Spleen (tissue), 11 donors: ENCODE measurements around the gene KRTCAP2. TPM values are rescaled to one million over a fixed set of nuclear protein-coding genes. Genes with fewer than 3 reads are reported as not detected.

Source experiments
- DNase-seq: peaks from one replicate; pipeline ENCODE4 v3.0.0-alpha.2; 2020
- H3K27ac ChIP-seq, 8 donors: fragments of 200-600 bp; sonication (generic) in 7 of 8; 1 replicate in 4 of 8; 2 replicates in 4 of 8; pipeline versions ENCODE4 v1.5.0 to v1.8.0; 2016 to 2021; ENCODE audit warnings: inconsistent platforms in 4 of 8, mild to moderate bottlenecking in 4 of 8, moderate library complexity in 1 of 8
- H3K27me3 ChIP-seq, 7 donors: fragments of 200-600 bp; sonication (generic) in 6 of 7; replicated peaks in 1 of 7; 1 replicate in 4 of 7; 2 replicates in 3 of 7; pipeline versions ENCODE4 v1.5.0 to v1.8.0; 2016 to 2021; ENCODE audit warnings: inconsistent platforms in 3 of 7, mild to moderate bottlenecking in 1 of 7
- H3K36me3 ChIP-seq, 6 donors: fragments of 200-600 bp; sonication (generic) in 5 of 6; 1 replicate in 4 of 6; 2 replicates in 2 of 6; pipeline versions ENCODE4 v1.5.0 to v1.8.0; 2016 to 2021; ENCODE audit warnings: inconsistent platforms in 2 of 6
- H3K4me1 ChIP-seq, 6 donors: fragments of 200-600 bp; sonication (generic) in 5 of 6; 1 replicate in 3 of 6; 2 replicates in 3 of 6; pipeline versions ENCODE4 v1.5.0 to v1.8.0; 2016 to 2021; ENCODE audit warnings: inconsistent platforms in 3 of 6
- H3K4me3 ChIP-seq, 8 donors: fragments of 200-600 bp; sonication (generic) in 7 of 8; 1 replicate in 4 of 8; 2 replicates in 4 of 8; pipeline versions ENCODE4 v1.5.0 to v1.8.0; 2016 to 2021; ENCODE audit warnings: inconsistent platforms in 4 of 8, mild to moderate bottlenecking in 4 of 8, moderate library complexity in 2 of 8
- H3K9me3 ChIP-seq, 8 donors: fragments of 200-600 bp; sonication (generic) in 7 of 8; 1 replicate in 4 of 8; 2 replicates in 4 of 8; pipeline versions ENCODE4 v1.5.0 to v1.8.0; 2016 to 2021; ENCODE audit warnings: inconsistent platforms in 4 of 8
- POLR2A ChIP-seq, 3 donors: fragments of 450-650 bp; IDR thresholded peaks; one replicate each; pipeline ENCODE4 v1.5.1; 2017; ENCODE audit warnings: antibody characterized with exemption in 3 of 3, mild to moderate bottlenecking in 1 of 3
- POLR2AphosphoS5 ChIP-seq, 3 donors: sonication (generic); formaldehyde crosslinking; IDR thresholded peaks; one replicate each; pipeline ENCODE4 v1.5.1; 2017; ENCODE audit warnings: antibody characterized with exemption in 3 of 3
- WGBS, 5 donors: extraction: QIAGEN DNeasy Blood & Tissue Kit in 3 of 5; methylation state at CpG; one replicate each; pipeline versions ENCODE4 v1.1.5 to v1.1.7; 2013 to 2018; 5-methylcytosine and 5-hydroxymethylcytosine counted together
- intact Hi-C: fragments of 100-400 bp; cut with DNase I; formaldehyde crosslinking; loops from one replicate; pipeline ENCODE4 v1.15.0; 2023; ENCODE audit warnings: low total_unique reads
- polyA plus RNA-seq, 3 donors: library from polyadenylated mRNA; stranded (reverse); fragments of 200-250 nt; gene quantifications; one replicate each; pipeline ENCODE4 v1.2.1, GENCODE V29; 2013
- total RNA-seq, 7 donors: library from RNA; depleted of rRNA in 3 of 7; stranded (reverse); fragments of >200 nt in 3 of 7; fragmentation: NEBNext Ultra II Directional in 4 of 7; extraction: Animal tissue kit (Norgen Biotek cat#: 25700) in 4 of 7; gene quantifications; one replicate each; pipeline versions ENCODE4 v1.1.0 to v1.2.1, GENCODE V29; 2016 to 2021
- TF ChIP-seq, protein P1 (sequence below), 11 experiments: fragments of 200-600 bp in 7 of 11; fragments of 450-650 bp in 4 of 11; sonication (generic) in 4 of 11; IDR thresholded peaks in 8 of 11; conservative IDR thresholded peaks in 3 of 11; 1 replicate in 7 of 11; 2 replicates in 4 of 11; pipeline versions ENCODE4 v1.4.0 to v1.8.0; 2016 to 2021; ENCODE audit warnings: antibody characterized with exemption in 11 of 11, inconsistent platforms in 4 of 11, mild to moderate bottlenecking in 1 of 11
- donor health status: healthy with polysubstance abuse.
- donor health status: DM: no; HTN: no; CAD: no; lungs with moderate emphysema.
- donor health status: DM: no; HTN: no; CAD: no.
- donor health status: Bipolar disorder and iron deficiency.
- donor health status: healthy.
- donor health status: DM: no; HTN: no; CAD: no.
- donor health status: DM: yes; HTN: yes; CAD: no.

Gene KRTCAP2
- total and polyA plus RNA-seq, 10 donors: 113 to 203 (median 146) TPM

DNA sequence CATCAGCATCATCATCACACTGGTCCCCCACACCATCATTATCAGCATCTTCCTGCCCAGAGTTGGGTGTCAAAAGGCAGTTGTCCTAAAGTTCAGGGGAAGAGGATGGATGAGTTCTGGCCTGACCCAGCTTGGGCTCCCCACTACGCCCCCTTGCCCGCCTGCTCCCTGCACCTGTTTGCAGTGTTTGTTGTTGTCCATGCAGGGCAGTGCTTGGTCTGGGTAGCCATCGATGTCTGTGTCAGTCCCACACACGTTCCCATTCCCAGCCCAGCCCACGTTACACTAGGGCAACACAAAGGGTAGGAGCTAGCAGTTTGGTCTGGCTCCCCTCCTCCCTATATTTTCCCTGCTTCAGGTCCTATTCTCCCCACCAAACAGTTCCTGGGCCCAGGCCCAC, 27.8 kb upstream of the KRTCAP2 start:
- no peak for TF ChIP-seq POLR2A (IDR thresholded peaks at IDR 0.05)
- TF ChIP-seq POLR2AphosphoS5 (IDR thresholded peaks at IDR 0.05): no peak
- TF ChIP-seq, protein P1, sequence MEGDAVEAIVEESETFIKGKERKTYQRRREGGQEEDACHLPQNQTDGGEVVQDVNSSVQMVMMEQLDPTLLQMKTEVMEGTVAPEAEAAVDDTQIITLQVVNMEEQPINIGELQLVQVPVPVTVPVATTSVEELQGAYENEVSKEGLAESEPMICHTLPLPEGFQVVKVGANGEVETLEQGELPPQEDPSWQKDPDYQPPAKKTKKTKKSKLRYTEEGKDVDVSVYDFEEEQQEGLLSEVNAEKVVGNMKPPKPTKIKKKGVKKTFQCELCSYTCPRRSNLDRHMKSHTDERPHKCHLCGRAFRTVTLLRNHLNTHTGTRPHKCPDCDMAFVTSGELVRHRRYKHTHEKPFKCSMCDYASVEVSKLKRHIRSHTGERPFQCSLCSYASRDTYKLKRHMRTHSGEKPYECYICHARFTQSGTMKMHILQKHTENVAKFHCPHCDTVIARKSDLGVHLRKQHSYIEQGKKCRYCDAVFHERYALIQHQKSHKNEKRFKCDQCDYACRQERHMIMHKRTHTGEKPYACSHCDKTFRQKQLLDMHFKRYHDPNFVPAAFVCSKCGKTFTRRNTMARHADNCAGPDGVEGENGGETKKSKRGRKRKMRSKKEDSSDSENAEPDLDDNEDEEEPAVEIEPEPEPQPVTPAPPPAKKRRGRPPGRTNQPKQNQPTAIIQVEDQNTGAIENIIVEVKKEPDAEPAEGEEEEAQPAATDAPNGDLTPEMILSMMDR (IDR thresholded peaks at IDR 0.05 in 8 of 11, conservative IDR thresholded peaks at IDR 0.05 in 3 of 11): no peak
- Histone ChIP-seq H3K4me1 (peaks cover 0 to 13% (median 6%) of the 10 kb centered on the region in 6 donors), H3K9me3 (no peaks in the 10 kb centered on the region), H3K27me3 (no peaks in the 10 kb centered on the region), H3K27ac (no peak overlapping the region), H3K4me3 (no peak overlapping the region), H3K36me3 (peaks cover 0 to 10% (median 0%) of the 10 kb centered on the region in 6 donors)
- 84 to 97% (median 93%) methylated on average over 4 to 5 of the region's 5 CpGs for WGBS, 5 donors
- DNase-seq: peak; percentile 39
- intact Hi-C loops: no loop called here

DNA sequence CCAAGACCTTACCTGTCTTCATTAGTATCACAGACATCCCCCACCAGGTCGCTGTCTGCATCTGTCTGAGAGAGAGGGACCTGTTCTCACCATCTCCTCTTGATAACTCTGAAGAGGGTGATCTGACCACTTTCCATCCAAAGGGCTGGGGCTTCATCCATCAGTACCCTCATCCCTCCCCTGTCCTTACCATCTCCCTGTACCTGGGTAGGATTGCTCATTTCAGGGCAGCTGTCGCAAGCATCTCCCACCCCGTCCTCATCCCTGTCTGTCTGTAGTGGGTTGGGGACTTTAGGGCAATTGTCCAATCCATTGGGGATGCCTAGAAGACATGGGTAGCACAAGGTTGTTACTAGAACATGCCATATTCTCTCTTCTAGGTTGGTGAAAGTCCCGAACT, 26.7 kb upstream of the KRTCAP2 start:
- intact Hi-C loops: no loop called here

DNA sequence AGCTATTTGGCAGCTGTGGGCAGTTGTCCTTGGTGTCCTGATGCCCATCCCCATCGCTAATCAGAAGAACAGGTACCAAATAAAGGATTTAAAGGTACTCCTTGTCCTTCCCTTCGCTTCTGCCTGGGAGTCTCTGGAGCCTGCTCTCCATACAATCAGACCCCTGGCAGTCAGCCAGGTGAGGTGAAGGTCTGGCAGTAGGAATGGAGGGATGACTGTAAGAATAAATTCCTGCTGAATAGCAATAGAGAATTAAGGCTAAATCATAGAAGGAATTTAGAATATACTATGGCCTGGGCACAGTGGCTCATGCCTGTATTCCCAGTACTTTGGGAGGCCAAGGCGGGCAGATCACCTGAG, 25.4 kb upstream of the KRTCAP2 start:
- peaks cover 3 to 37% (median 29%) of the 10 kb centered on the region in 6 donors for H3K4me1 ChIP-seq
- TF ChIP-seq, protein P1 (IDR thresholded peaks at IDR 0.05 in 8 of 11, conservative IDR thresholded peaks at IDR 0.05 in 3 of 11): no peak
- TF ChIP-seq POLR2AphosphoS5 (IDR thresholded peaks at IDR 0.05): no peak
- TF ChIP-seq POLR2A (IDR thresholded peaks at IDR 0.05): no peak
- intact Hi-C loops: no loop called here
- WGBS, 5 donors: 86 to 99% (median 98%) methylated on average over 3 of the region's 3 CpGs
- H3K9me3 ChIP-seq: no peaks in the 10 kb centered on the region
- peaks cover 0 to 18% (median 0%) of the 10 kb centered on the region in 7 donors for H3K27me3 ChIP-seq
- no peak for DNase-seq
- H3K4me3 ChIP-seq: no peak overlapping the region
- peaks cover 0 to 10% (median 0%) of the 10 kb centered on the region in 6 donors for H3K36me3 ChIP-seq
- H3K27ac ChIP-seq: no peak overlapping the region

More for the DNA sequence above, 26.7 kb upstream of the KRTCAP2 start:
- WGBS, 5 donors: 79 to 93% (median 86%) methylated on average over 4 of the region's 4 CpGs
- Histone ChIP-seq H3K36me3 (peaks cover 0 to 10% (median 0%) of the 10 kb centered on the region in 6 donors), H3K27ac (no peak overlapping the region), H3K4me3 (no peak overlapping the region), H3K9me3 (no peaks in the 10 kb centered on the region), H3K27me3 (peaks cover 0 to 6% (median 0%) of the 10 kb centered on the region in 7 donors), H3K4me1 (peaks cover 0 to 24% (median 16%) of the 10 kb centered on the region in 6 donors)
- DNase-seq: no peak
- TF ChIP-seq, protein P1 (IDR thresholded peaks at IDR 0.05 in 8 of 11, conservative IDR thresholded peaks at IDR 0.05 in 3 of 11): no peak
- TF ChIP-seq POLR2AphosphoS5 (IDR thresholded peaks at IDR 0.05) (no peak), POLR2A (IDR thresholded peaks at IDR 0.05) (no peak)

DNA sequence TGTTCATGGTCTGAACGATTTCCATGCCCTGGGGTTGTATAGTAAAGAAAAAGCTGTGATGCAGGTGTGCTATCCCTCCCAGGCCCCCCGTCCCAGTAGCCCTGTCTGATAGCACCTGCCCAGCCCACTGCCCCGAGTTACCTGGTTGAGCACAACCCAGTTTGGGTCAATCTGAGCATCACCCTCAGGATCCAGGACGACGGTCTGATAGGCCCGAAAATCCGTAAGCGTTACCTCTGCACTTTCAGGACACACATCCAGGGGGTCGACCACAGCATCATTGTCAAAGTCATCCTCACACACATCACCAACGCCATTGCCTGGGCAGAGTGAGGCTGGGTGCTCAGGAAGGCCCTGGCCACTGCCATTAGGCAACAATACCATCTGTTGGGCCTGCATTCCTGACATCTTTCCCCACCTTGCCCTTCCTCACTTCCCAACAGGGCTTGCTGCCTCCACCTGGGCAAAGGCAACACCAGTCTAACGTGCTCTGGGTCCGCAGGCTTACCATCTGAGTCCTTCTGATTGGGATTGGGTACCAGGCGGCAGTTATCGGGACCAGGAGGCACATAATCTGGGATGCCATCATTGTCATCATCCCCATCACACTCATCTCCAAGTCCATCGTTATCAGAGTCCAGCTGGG, 24.9 kb upstream of the KRTCAP2 start:
- Histone ChIP-seq H3K4me3 (no peak overlapping the region), H3K4me1 (peaks cover 5 to 42% (median 34%) of the 10 kb centered on the region in 6 donors), H3K27ac (peak overlapping the region in 5 of 8 donors; percentile 50 to 82 (median 59)), H3K27me3 (peaks cover 0 to 22% (median 0%) of the 10 kb centered on the region in 7 donors), H3K36me3 (peaks cover 0 to 10% (median 0%) of the 10 kb centered on the region in 6 donors), H3K9me3 (no peaks in the 10 kb centered on the region)
- WGBS, 5 donors: 93 to 95% (median 93%) methylated on average over 15 of the region's 15 CpGs
- no peak for TF ChIP-seq POLR2A (IDR thresholded peaks at IDR 0.05)
- TF ChIP-seq, protein P1 (IDR thresholded peaks at IDR 0.05 in 8 of 11, conservative IDR thresholded peaks at IDR 0.05 in 3 of 11): no peak
- TF ChIP-seq POLR2AphosphoS5 (IDR thresholded peaks at IDR 0.05): no peak
- intact Hi-C loops: no loop called here
- no peak for DNase-seq
